HCT116 (cell line): Measurements from ENCODE around the gene SGCA. TPM values are rescaled to one million over a fixed set of nuclear protein-coding genes. Genes with fewer than 3 reads are reported as not detected.

Experiments used
- ATAC-seq: fragments of 200-7000 bp; cut with Tn5 transposase; 2 replicates; pipeline ENCODE4 v1.9.1; 2020; ENCODE audit warnings: mild to moderate bottlenecking, moderate library complexity
- BruUV-seq: library from RNA; stranded (reverse); fragments of 400-500 nt; replicated peaks from 2 replicates; lab custom pipeline; 2021; lab: Mats Ljungman, UMichigan
- CTCF ChIA-PET: fragments of 300-600 bp; sonication (Branson Sonifier 250); formaldehyde crosslinking; loops from one replicate; lab custom pipeline; 2021; ENCODE audit warnings: antibody characterized with exemption; lab: Charles Lee
- POLR2A ChIA-PET: fragments of 300-600, 350-600 bp; sonication (Branson Sonifier 250); formaldehyde crosslinking; loops from one replicate; lab custom pipeline; 2021; ENCODE audit warnings: antibody characterized with exemption; lab: Charles Lee
- RAD21 ChIA-PET, 2 experiments: fragments of 300-600 bp; sonication (Branson Sonifier 250); formaldehyde crosslinking; loops; one replicate each; lab custom pipeline; 2023; ENCODE audit warnings: low total read pairs in 2 of 2; ENCODE audit not compliant: uncharacterized antibody in 2 of 2, unreplicated experiment in 2 of 2, low non-redundant PET in 1 of 2; lab: Charles Lee
- DNase-seq: peaks from one replicate; pipeline ENCODE4 v3.0.0-alpha.2; 2010; ENCODE audit warnings: low read depth, low spot score
- H2AFZ ChIP-seq: fragments of 200-600 bp; shearing (Covaris generic), sonication (generic); 2 replicates; pipeline ENCODE4 v1.6.1; 2017; ENCODE audit warnings: low read depth, mixed run types, mixed read lengths, antibody characterized with exemption, low read length; ENCODE audit not compliant: poor library complexity, severe bottlenecking
- H3K27ac ChIP-seq: 2 replicates; pipeline ENCODE4 v1.5.1; 2012; ENCODE audit warnings: low read depth, low read length
- H3K27me3 ChIP-seq: fragments of 200-600 bp; sonication (generic); 2 replicates; pipeline ENCODE4 v1.6.1; 2016; ENCODE audit warnings: mixed run types, low read length, mixed read lengths; ENCODE audit not compliant: insufficient read depth
- H3K36me3 ChIP-seq, 2 experiments: fragments of 200-500 bp in 1 of 2; fragments of 200-600 bp in 1 of 2; sonication (Bioruptor generic) in 1 of 2; sonication (generic) in 1 of 2; 2 replicates each; pipeline versions ENCODE4 v1.5.1 to v1.6.1; 2014 to 2016; ENCODE audit warnings: low read length in 2 of 2, inconsistent platforms in 1 of 2, mixed read lengths in 1 of 2, mixed run types in 1 of 2; ENCODE audit not compliant: insufficient read depth in 2 of 2, control insufficient read depth in 1 of 2
- H3K4me1 ChIP-seq, 2 experiments: fragments of 200-600 bp in 1 of 2; sonication (generic) in 1 of 2; 2 replicates each; pipeline versions ENCODE4 v1.5.1 to v1.6.1; 2012 to 2017; ENCODE audit warnings: low read length in 2 of 2, inconsistent platforms in 1 of 2, mild to moderate bottlenecking in 1 of 2, mixed read lengths in 1 of 2, mixed run types in 1 of 2, moderate library complexity in 1 of 2; ENCODE audit not compliant: insufficient read depth in 2 of 2, control insufficient read depth in 1 of 2
- H3K4me2 ChIP-seq: fragments of 200-600 bp; sonication (generic); 2 replicates; pipeline ENCODE4 v1.6.1; 2017; ENCODE audit warnings: mixed run types, low read length, mixed read lengths
- H3K4me3 ChIP-seq, 2 experiments: fragments of 200-600 bp in 1 of 2; sonication (generic) in 1 of 2; replicated peaks in 1 of 2; 2 replicates each; pipeline ENCODE4 v1.5.1; 2011 to 2016; ENCODE audit warnings: low read length in 2 of 2, control low read depth in 1 of 2, low read depth in 1 of 2, mild to moderate bottlenecking in 1 of 2, mixed read lengths in 1 of 2, mixed run types in 1 of 2
- H3K79me2 ChIP-seq: fragments of 200-600 bp; sonication (generic); 2 replicates; pipeline ENCODE4 v1.6.1; 2017; ENCODE audit warnings: mild to moderate bottlenecking, mixed run types, low read length, moderate library complexity, mixed read lengths; ENCODE audit not compliant: insufficient read depth
- H3K9ac ChIP-seq: fragments of 200-600 bp; sonication (generic); 2 replicates; pipeline ENCODE4 v1.6.1; 2016; ENCODE audit warnings: low read length, mixed read lengths
- H3K9me2 ChIP-seq: fragments of 200-600 bp; sonication (generic), shearing (Covaris generic); 2 replicates; pipeline ENCODE4 v1.6.1; 2017; ENCODE audit warnings: mixed run types, mild to moderate bottlenecking, moderate library complexity; ENCODE audit not compliant: insufficient read depth
- H3K9me3 ChIP-seq, 2 experiments: fragments of 200-500 bp in 1 of 2; fragments of 200-600 bp in 1 of 2; sonication (Bioruptor generic) in 1 of 2; sonication (generic) in 1 of 2; 2 replicates each; pipeline ENCODE4 v1.6.1; 2014 to 2017; ENCODE audit warnings: low read length in 2 of 2, mixed read lengths in 2 of 2, inconsistent platforms in 1 of 2, low read depth in 1 of 2, mild to moderate bottlenecking in 1 of 2, mixed run types in 1 of 2, moderate library complexity in 1 of 2; ENCODE audit not compliant: control insufficient read depth in 1 of 2, insufficient read depth in 1 of 2
- H4K20me1 ChIP-seq: fragments of 200-600 bp; sonication (generic), shearing (Covaris generic); 2 replicates; pipeline ENCODE4 v1.6.1; 2017; ENCODE audit warnings: mixed run types, mild to moderate bottlenecking, moderate library complexity; ENCODE audit not compliant: insufficient read depth
- CEBPB ChIP-seq: IDR thresholded peaks from 2 replicates; pipeline ENCODE4 v1.6.1; 2012; ENCODE audit warnings: low read depth
- FOSL1 ChIP-seq: IDR thresholded peaks from 2 replicates; pipeline ENCODE4 v1.6.1; 2012; ENCODE audit warnings: low read depth
- JUND ChIP-seq: IDR thresholded peaks from 2 replicates; pipeline ENCODE4 v1.6.1; 2012
- POLR2AphosphoS5 ChIP-seq: IDR thresholded peaks from 2 replicates; pipeline ENCODE4 v1.6.1; 2011; ENCODE audit warnings: mild to moderate bottlenecking, low read depth, low read length, moderate library complexity
- RAD21 ChIP-seq: IDR thresholded peaks from 2 replicates; pipeline ENCODE4 v1.6.1; 2012; ENCODE audit warnings: low read depth, mild to moderate bottlenecking
- REST ChIP-seq: IDR thresholded peaks from 2 replicates; pipeline ENCODE4 v1.6.1; 2012; ENCODE audit warnings: low read depth
- SIN3A ChIP-seq: IDR thresholded peaks from 2 replicates; pipeline ENCODE4 v1.6.1; 2012; ENCODE audit warnings: low read depth
- YY1 ChIP-seq: IDR thresholded peaks from 2 replicates; pipeline ENCODE4 v1.6.1; 2011; ENCODE audit warnings: low read length, low read depth, moderate library complexity, mild to moderate bottlenecking; ENCODE audit not compliant: insufficient replicate concordance; ENCODE audit errors: extremely low read depth
- ZBTB33 ChIP-seq: IDR thresholded peaks from 2 replicates; pipeline ENCODE4 v1.6.1; 2011; ENCODE audit warnings: mild to moderate bottlenecking, low read length, moderate library complexity; ENCODE audit not compliant: insufficient replicate concordance; ENCODE audit errors: extremely low read depth
- ZNF274 ChIP-seq: fragments of 200-500 bp; sonication (Bioruptor generic); IDR thresholded peaks from 2 replicates; pipeline ENCODE4 v1.6.1; 2014; ENCODE audit warnings: mild to moderate bottlenecking, low read depth, low read length, inconsistent platforms
- intact Hi-C: fragments of 100-400 bp; cut with micrococcal nuclease; formaldehyde crosslinking; loops from 2 replicates; pipeline ENCODE4 v1.10.0; 2022
- total RNA-seq: library from RNA; stranded (reverse); gene quantifications from one replicate; pipeline ENCODE4 v1.2.1, GENCODE V29; 2021; ENCODE audit not compliant: unreplicated experiment
- TF ChIP-seq, protein P1 (sequence below): IDR thresholded peaks from 2 replicates; pipeline ENCODE4 v1.6.1; 2012
- TF ChIP-seq, protein P2 (sequence below), 3 experiments: fragments of 200-600 bp in 1 of 3; sonication (generic) in 1 of 3; IDR thresholded peaks in 2 of 3; conservative IDR thresholded peaks in 1 of 3; 2 replicates each; pipeline ENCODE4 v1.5.1; 2012 to 2017; ENCODE audit warnings: low read depth in 2 of 3, low read length in 2 of 3, antibody characterized with exemption in 1 of 3, borderline replicate concordance in 1 of 3, control low read depth in 1 of 3, mild to moderate bottlenecking in 1 of 3, mixed read lengths in 1 of 3, mixed run types in 1 of 3, moderate library complexity in 1 of 3; ENCODE audit not compliant: insufficient read depth in 1 of 3

Gene SGCA
- total RNA-seq, 1 experiment from 2014 or later: 0.37 TPM

GRCh38 chr17:50187751-50188530, 22.1 kb downstream of the SGCA start:
- no peaks in the 10 kb centered on the region for H3K4me1 ChIP-seq
- RAD21 ChIA-PET: no interaction called here

DNA sequence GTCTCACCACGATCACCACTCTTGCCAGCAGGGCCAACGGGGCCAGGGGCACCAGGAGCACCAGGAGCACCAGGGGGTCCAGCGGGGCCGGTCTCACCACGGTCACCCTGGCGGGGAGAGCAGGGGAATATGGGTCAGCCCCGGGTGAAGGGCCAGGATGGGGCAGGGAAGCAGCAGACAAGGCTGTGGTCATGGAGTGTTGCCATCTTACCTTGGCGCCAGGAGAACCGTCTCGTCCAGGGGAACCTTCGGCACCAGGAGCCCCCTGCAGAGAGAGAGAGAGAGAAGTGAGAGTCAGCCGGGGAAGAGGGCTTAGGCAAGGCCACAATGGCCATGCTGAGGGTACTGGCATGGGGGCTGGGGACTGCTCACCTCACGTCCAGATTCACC, 22.7 kb downstream of the SGCA start:
- Histone ChIP-seq H3K4me1 (no peaks in the 10 kb centered on the region), H3K79me2 (no peaks in the 10 kb centered on the region), H3K4me2 (no peak overlapping the region), H3K36me3 (peaks cover 0 to 20% of the 10 kb centered on the region in 2 experiments; a peak in 2 of 4 replicates), H3K9ac (no peak overlapping the region), H4K20me1 (no peaks in the 10 kb centered on the region), H2AFZ (no peak overlapping the region), H3K9me2 (no peaks in the 10 kb centered on the region), H3K9me3 (no peaks in the 10 kb centered on the region), H3K27me3 (no peaks in the 10 kb centered on the region), H3K27ac (no peak overlapping the region), H3K4me3 (no peak overlapping the region)
- no TSS peak for BruUV-seq
- ChIA-PET CTCF (no interaction called here), RAD21 (no interaction called here), POLR2A (no interaction called here)
- ATAC-seq (no peak), DNase-seq (no peak)
- intact Hi-C loops: no loop called here
- no peak for TF ChIP-seq REST
- TF ChIP-seq, protein P1, sequence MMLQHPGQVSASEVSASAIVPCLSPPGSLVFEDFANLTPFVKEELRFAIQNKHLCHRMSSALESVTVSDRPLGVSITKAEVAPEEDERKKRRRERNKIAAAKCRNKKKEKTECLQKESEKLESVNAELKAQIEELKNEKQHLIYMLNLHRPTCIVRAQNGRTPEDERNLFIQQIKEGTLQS: no peak
- TF ChIP-seq FOSL1: no peak
- no peak for TF ChIP-seq JUND
- TF ChIP-seq ZBTB33: no peak
- TF ChIP-seq, protein P2, sequence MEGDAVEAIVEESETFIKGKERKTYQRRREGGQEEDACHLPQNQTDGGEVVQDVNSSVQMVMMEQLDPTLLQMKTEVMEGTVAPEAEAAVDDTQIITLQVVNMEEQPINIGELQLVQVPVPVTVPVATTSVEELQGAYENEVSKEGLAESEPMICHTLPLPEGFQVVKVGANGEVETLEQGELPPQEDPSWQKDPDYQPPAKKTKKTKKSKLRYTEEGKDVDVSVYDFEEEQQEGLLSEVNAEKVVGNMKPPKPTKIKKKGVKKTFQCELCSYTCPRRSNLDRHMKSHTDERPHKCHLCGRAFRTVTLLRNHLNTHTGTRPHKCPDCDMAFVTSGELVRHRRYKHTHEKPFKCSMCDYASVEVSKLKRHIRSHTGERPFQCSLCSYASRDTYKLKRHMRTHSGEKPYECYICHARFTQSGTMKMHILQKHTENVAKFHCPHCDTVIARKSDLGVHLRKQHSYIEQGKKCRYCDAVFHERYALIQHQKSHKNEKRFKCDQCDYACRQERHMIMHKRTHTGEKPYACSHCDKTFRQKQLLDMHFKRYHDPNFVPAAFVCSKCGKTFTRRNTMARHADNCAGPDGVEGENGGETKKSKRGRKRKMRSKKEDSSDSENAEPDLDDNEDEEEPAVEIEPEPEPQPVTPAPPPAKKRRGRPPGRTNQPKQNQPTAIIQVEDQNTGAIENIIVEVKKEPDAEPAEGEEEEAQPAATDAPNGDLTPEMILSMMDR (IDR thresholded peaks at IDR 0.05 in 2 of 3, conservative IDR thresholded peaks at IDR 0.05 in 1 of 3; ENCODE audit: borderline replicate concordance in 1 of 3, insufficient read depth in 1 of 3, low read depth in 2 of 3, low read length in 2 of 3): no peak
- no peak for TF ChIP-seq SIN3A
- TF ChIP-seq ZNF274: no peak

More at GRCh38 chr17:50187751-50188530, 22.1 kb downstream of the SGCA start:
- Histone ChIP-seq H3K27ac (no peak overlapping the region), H3K9me2 (no peaks in the 10 kb centered on the region), H3K9me3 (no peaks in the 10 kb centered on the region), H3K79me2 (no peaks in the 10 kb centered on the region), H3K36me3 (peaks cover 0 to 19% of the 10 kb centered on the region in 2 experiments; a peak in 2 of 4 replicates)
- TF ChIP-seq ZNF274: no peak
- no peak for TF ChIP-seq SIN3A
- no peak for TF ChIP-seq RAD21
- TF ChIP-seq CEBPB: no peak
- no peak for TF ChIP-seq YY1
- no peak for TF ChIP-seq POLR2AphosphoS5
- TF ChIP-seq, all 23 proteins: peak for 0
- ChIA-PET CTCF (no interaction called here), POLR2A (no interaction called here)
- H3K4me2 ChIP-seq: no peak overlapping the region
- H3K4me3 ChIP-seq: no peak overlapping the region
- no peak for DNase-seq
- no peak for ATAC-seq
- no peaks in the 10 kb centered on the region for H3K27me3 ChIP-seq
- no peak overlapping the region for H2AFZ ChIP-seq
- intact Hi-C loops: no loop called here
- BruUV-seq: no TSS peak
- no peak overlapping the region for H3K9ac ChIP-seq
- H4K20me1 ChIP-seq: no peaks in the 10 kb centered on the region
